ENCODE measurements around the gene DSCAML1.

The DSCAML1 gene

DNA sequence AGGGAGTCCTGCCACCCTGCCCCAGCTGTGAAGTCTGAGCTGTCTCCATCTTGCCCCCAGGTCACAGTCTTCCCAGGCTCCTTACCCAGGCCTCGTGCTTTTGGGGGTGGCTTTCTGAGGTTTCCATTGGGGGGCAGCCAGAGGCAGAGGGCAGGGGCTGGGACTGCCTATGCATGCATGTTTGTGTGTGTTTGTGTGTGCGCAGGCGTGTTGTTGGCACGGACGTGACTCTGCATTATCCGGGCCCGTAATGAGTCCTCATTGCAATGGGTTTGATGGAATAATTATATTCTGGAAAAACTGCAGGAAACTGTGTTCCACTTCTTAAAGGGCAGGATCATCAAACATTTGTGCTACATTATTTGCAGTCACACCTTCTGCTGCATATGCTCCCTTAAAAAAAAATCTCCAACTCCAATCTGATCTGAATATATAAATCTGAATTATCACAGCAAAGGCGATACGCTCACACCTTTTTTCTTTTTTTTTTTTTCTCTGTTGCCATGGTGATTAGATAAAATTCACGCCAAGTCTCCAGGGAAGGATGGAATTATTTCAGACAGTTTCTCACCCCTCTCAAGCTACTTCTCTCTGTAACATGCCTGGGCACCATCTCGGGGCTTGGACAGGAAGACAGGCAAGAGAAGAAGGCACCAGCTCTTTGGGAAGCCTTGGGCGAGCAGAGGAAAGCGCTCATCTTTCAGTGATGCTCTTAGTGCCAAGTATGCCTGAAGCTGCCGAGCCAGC, 45.9 kb downstream of the DSCAML1 start:
- no peak for DNase-seq (ENCODE audit: low read depth)

DNA sequence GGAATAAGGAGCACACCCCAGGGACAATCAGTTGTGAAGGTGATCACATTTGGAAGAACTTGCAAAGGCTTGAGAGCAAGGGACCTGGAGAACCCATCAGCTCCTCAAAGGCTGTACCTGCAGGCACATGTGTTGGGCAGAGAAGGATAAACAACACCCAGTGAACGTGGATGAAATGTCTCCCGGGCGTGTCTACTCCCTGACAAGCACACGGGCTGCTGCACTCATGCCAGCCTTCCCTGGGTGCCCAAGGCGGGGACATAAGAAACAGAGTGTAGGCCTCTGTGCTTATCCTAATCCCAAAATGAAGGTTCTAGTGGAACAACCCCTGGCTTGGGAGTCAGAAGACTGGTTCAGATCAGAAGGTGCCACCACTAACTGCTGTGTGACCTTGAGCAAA, 46.7 kb downstream of the DSCAML1 start:
- DNase-seq (ENCODE audit: low read depth) = no peak

DNA sequence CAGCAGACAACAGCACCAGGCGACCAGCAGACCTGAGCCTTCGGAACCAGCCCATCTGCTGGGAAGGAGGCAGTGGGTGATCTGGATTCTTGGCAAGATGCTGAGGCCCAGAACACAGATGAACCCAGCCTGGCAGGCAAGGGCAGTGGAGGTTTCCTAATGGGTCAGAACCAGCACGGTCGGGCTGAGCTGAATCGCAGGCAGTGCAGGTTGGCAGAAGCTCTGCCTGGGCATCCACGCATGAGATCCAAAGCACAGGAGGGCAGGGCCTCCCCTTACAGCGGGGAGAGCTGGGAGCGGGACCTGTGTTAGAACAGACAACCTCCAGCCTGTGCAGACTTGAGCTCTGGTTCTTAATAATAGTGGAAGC, 47.5 kb downstream of the DSCAML1 start:
- DNase-seq (ENCODE audit: low read depth) = no peak

DNA sequence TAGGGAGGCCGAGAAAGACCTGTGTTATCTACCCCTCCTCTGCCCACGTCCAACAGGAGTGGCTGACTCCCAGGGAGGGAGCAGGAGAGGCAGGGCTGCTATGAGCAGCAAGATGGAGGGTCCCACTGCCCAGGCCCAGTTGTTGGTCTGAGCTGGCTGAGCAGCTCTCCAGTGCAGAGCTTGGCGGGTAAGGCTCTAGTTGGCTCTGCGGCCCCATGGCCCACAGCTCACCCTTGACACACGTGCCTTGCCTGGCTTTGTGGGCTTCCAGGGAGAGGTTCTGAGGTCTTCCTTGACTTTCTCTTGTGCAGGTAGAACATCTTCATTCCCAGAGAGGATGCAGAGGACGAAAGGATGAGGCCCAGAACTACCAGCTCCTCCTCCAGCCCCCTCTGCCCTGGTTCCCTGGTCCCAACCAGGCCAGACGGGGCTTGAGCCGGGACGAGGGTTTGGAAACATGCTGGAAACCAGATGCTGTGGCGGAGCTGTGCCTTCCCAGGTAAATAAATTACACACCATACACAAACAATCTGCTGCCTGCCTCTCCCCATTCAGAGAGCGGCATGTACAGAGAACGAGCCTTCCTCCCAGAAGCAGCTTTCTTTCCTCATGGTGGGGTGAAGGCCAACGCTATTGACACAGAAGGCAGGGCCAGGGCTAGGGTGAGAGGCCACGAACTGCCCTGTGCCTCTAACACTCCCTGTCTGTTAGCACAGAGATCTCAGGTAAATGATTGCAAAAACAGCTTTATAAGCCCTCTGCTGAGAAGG, 48.1 kb downstream of the DSCAML1 start:
- DNase-seq (ENCODE audit: low read depth) = no peak

DNA sequence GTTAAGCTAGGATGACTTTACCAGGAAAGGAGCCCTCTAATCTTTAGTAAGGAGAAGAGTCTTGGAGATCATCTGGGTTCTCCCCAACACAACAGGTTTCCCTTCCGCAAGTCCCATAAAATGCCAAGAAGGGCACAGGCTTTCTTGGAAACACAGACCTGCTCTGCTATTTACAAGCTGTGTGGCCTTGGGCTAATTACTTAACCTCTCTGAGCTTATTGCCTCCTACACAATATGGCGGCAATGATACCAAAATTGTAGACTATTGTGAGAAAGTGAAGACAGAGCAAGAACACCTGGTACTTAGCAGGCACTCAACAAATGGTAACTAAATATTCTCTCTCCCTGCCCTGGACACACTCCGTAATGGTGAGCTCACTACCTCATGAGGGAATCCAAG, 49.1 kb downstream of the DSCAML1 start:
- no peak for DNase-seq (ENCODE audit: low read depth)

DNA sequence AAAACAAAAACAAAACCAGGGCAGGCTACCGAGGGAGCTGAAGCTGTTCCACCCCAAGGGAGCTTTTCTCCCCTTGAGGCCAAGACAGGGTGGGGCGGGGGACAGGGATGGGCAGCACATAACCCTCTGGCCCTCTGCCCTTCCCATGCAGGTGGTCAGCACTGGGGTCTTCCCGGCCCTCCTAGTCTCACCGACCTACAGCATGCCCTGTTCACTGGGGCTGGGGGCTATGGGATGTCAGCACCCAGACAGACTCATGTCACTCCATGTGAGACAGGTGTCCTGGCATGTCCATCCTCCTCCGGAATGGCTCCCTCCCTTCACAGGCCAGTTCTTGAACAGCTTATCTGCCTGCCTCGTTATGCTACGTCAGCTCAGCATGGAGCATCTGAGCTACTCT, 51.7 kb downstream of the DSCAML1 start:
- DNase-seq (ENCODE audit: low read depth) = no peak

DNA sequence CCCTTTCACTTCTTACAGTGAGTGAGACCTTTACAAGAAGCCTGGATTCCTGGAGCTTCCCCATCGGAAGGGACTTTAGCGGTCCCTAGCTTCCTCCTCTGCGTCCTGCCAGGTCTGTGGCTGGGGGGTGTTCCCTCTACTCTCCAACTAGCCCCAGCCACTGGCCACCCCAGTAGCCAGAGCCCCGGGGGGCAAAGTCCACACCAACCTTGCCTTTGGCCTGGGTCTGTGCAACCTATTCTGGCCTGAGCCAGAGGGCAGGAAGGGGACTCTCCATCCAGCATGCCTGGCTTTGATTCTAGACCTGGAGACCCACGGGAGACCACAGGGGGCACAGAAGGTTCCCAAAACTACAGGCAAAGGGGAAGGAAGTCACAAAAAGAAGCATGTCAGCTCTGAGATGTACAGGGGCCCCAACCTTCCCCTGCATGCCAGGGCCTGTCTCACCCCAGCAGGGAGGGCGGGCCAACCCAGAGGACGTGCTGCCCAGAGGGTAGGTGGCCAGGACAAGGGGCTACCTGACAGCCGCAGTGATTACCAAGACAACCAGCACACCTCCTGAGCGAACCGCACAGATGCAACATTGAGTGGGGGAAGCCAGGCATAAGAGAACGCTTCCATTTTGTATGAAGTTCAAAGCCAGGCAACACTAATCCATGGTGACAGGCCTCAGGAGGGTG, 52.4 kb downstream of the DSCAML1 start:
- no peak for DNase-seq (ENCODE audit: low read depth)

DNA sequence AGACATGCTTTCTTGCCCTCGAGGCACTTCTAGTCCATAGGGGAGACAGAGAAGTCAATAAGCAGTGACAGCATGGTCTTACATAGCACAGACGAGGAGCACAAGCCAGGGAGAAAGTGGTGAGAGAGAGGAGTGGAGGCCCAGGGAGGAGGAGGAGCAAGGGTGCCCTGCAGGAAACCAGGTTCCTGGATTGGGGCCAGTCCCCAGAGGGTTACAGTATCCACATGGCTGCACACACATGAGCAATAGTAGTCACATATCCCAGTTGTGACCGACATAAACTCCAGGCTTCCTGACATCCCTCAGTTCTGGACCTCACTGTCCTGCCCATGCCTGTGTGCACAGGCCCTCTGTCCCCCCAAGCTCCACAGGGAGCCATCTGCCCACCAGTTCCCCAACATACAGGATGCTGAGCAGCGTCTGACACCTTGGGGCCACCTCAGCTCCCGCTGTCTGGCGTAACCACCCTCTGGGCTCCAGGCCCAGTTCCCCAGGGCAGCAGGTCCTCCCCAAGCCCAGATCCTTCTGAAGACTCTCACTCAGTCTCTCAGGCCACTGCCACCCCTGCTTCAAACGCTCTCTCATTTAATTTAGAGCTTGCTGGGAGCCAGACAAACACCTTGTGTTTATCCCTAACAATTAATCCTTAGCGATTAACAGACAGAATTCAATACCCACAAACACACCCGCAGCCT, 53.7 kb downstream of the DSCAML1 start:
- no peak for DNase-seq (ENCODE audit: low read depth)

DNA sequence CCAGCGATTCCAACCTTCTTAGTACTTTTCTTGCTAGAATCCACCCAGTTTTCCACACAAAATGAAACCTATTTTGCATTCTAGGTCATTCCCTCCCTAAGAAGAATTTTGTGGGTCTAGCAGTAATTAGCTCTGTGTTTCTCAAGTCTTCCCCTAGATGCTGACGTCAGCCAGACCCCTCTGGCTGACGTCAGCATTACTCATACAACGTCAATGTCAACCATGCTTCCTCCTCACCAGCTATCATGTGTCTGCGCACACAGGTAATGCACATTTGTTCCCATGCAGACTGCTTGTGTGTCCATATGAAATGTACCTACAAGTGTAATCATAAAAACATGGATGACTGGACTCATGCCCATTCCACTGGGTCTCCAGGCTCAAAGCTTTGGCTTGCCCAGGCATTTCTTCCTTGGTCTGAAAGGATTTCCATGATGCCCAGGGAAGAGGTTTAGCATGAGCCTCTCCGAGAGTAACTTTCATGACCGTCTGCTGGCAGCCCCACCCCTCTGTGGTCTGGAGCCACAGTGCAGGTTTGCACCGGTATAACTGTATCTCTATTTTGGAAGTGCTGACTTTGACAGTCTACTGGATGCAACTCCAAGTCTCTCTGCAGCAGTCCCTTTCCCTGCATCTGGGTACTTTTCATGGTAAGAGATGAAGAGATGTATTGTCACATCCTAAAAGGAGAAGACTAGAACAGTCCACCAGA, 58.6 kb downstream of the DSCAML1 start:
- no peak for DNase-seq (ENCODE audit: low read depth)

DNA sequence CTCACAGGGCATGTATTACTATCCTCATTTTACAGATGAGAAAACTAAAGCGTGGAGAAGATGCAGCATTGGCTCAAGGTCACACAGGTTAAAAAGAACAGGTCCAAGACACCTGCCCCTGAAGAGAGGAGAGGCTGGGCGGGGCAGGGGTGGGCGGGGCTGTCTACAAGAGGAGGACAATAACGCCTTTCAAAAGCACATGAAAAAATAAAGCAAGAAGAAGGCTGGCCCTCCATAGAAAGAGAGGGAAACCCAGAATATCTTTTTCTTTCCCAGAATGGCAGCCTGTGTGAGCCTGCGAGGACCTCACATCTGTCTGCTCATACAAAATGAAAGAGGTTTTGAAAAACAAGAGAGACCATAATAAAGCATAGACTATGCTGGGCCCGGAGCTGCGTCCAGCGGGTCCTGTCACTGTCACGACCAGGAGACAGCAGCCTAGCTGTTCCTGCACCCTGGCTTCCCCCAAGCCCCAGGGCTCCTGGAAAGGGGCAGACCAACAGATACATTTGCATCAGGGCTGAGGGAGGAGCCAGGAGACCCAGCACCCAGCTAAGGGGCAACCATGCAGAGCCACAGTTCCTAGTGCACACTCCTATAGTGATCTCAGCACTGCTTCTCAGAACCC, 61.6 kb downstream of the DSCAML1 start:
- no peak for DNase-seq (ENCODE audit: low read depth)

DNA sequence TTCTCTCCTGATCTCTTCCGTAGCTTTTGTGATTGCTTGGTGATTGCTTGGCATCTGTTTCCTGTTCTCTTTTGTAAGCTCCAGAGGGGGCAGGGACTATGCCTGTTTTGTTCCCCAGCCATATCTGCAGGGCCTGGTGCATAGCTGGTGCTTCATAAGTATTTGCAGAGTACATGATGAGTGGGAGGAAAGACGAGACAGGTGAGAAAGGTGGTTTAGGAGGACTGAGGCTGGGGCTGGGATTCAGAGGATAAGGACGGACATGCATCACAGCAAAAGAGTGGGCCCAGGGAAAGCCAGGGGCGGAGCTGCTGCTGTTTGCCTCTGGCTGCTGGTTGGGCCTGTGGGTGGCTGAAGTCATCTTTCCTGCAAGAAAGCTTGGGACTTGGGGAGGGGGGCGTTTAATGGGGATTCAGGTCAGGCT, 62.4 kb downstream of the DSCAML1 start:
- no peak for DNase-seq (ENCODE audit: low read depth)

DNA sequence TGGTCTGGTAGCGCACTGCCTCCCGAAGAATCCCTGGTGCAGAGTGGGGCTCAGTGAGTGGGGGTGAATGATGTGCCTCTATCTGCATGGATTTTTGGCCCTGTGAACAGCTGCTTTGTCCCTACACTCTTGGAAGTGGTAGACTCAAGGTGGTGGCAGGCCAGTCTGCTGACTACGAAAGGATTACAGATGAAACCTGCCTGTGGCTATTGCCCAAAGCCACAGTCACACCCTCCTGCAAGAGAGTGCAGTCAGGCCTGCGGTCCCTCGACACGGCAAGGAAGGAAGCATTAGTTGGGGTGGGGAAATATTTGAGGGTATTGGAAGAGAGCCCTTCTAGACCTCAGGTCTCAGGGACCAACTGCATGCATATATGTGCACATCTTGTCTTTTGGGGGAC, 63.7 kb downstream of the DSCAML1 start:
- DNase-seq (ENCODE audit: low read depth) = no peak

DNA sequence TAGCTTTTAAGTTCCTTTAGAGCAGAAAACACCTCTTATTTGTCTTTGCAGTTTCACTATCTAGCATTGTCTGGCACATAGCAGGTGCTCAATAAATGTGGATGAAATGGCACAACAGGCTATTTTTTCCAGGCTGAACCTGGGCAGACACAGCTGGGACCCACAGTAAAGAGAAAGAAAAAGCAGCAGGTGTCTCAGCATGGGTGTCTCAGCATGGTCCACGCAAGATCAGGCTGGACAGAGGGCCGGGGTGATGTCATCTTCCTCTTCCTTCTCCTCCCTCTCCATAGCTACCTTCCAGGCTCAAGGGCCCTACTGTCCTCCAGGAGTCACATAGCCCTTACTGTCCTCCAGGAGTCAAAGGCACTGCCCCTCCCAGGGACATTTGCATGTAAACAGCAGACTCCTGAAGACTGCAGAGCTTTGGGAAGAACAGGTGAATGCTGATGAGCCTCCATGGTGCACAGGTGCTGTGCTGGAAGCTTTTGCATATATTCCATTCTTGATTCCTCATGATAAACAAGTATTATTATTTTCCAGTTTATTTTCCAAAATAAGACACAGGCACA, 65.2 kb downstream of the DSCAML1 start:
- no peak for DNase-seq (ENCODE audit: low read depth)

DNA sequence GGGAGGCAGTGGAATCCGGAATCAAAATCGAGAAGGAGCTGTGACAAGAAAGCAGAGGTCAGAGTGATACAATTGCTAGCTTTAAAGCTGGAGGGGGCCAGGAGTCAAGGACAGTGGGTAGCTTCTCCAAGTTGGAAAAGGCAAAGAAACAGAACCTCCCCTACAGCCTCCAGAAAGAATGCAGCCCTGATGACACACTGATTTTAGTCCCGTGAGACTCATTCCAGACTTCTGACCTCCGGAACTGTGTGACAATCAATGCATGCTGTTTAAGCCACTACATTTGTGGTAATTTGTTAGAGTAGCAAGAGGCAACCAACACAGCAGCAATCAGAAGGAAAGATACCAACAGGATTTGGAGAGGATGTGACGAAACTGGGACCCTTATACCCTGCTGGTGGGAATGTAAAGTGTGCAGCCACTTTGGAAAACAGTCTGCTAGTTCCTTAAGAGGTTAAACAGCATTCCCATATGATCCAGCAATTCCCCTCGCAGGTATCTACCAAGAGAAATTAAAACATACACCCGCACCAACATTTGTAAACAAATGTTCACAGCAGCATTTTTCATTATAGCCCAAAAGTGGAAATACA, 66.7 kb downstream of the DSCAML1 start:
- DNase-seq (ENCODE audit: low read depth) = no peak

DNA sequence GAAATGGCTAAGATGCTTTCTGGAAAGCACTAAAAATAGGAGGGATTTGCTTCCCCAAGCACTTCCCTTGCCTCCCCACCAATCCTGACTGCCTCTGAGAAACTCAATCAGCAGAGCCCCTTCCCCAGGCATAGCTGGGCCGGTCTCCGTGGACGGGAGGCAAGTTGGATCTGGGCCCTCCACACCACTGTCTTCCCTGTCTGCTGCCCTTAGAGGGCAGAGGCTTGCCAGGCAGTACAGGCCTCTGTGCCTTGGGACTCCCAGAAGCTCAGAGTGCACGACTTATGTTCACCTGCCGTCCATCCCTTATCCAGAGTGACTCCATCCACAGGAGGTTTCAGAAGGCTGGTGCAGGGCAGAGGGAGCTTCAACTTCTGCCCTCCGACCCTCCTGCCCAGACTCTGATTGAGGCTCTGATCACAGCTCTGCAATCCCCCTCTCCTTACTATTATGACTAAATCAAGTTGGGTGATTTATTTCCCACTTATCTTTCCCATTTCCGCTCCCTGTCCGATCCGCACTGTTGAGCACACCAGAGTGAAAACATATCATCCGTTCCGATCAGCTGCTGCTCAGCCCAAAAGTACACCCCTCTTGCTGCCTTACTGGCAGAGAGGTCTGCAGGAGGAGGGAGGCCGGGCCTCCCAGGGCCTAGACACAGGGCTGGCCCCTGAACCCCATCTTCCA, 71.8 kb downstream of the DSCAML1 start:
- no peak for DNase-seq (ENCODE audit: low read depth)

DNA sequence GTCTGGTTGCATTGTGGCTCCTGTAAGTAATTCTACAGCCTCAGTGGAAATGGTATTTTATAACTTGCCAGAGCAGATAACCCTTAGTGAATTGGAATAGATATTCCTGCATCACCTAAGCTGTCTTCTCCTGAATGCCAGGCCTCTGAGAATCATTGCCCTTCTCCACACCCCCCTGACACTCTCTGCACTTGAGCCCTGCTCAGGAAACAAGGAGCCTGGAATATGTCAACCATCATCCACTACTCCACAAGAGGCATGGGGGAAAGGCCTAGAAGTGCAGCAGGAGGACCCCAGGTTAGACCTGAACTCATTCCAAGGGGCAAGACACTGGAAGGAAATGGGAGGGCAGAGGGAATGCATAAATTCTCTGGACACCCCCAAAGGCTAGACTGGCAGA, 72.4 kb downstream of the DSCAML1 start:
- no peak for DNase-seq (ENCODE audit: low read depth)

DNA sequence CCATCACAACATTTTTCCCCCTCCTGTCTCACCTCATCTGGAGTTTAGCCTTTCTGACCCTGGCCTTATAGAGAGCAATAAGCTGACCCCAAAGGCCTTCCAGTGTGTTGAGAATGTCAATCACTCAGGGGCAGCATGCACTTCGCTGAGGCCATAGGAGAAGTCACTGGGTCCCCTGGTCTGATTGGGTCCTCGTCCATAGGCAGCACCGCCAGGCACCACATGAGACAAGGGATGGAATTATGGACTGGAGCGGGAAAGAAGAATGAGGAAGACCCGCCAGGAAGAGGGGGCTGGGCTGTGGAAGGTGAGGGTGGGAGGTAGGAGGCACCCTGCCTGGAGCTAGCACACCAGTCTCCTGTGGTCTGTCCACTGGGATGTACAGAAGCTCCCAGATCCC, 72.9 kb downstream of the DSCAML1 start:
- DNase-seq (ENCODE audit: low read depth) = no peak

DNA sequence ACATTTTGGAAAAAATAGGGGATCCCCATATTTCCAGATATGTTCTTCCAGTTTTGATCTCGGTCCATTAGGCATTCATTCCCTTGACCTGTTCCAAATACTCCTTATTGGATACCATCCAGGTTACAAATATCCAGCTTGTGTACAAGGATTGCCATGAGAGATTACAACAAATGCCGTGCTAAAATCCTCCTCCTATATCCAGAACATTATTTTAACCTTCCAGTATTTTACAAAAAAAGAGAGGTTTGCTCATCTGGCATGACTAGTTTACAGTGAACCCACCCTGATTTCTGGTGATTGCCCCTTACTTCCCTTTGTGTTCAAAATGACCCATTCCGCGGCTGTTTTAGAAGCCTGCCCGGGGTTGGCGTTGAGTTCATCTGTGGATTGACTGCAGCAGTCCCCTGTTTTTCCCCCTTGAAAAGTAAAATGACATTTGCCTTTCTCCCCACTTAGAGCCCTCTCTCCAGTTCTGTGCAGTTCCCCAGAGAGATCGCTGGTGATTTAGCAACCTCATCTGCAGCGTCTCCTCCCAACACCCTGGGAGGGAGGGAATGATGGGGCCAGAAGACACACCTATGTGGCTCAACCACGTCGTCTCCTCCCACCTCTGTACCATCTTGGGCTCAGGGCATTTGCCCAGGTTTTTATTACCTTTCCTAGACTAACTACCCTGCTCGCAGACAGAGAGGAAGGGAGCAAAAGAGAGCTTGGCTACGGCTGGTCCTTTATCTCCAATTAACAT, 73.6 kb downstream of the DSCAML1 start:
- DNase-seq (ENCODE audit: low read depth) = no peak

DNA sequence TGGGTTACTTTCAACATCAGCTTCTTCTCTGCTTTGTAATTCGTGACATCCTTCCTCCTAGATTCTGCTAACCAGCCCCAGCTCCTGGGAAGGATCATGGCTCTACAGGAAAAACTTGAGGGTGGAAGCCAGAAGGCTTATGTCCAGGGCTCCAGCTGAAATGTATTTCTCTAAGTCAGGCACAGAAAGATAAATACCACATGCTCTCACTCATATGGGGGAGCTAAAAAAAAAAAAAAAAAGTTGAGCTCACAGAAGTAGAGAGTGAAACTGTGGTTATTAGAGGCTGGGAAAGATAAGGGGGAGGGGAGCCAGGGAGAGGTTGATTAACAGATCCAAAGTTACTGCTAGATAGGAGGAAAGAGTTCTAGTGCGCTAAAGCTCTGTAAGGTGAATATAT, 74.9 kb downstream of the DSCAML1 start:
- no peak for DNase-seq (ENCODE audit: low read depth)
